Glutamatergic neuron (in vitro differentiated cells): ENCODE data around the gene SAXO1. TPM values are rescaled to one million over a fixed set of nuclear protein-coding genes. Genes with fewer than 3 reads are reported as not detected.

Source experiments
- DNase-seq: peaks from one replicate; pipeline ENCODE4 v3.0.0; 2022
- H3K27ac Mint-ChIP-seq: one replicate; pipeline ENCODE4 v1.8.0; 2020; ENCODE audit warnings: mild to moderate bottlenecking, mixed read lengths, inconsistent platforms; ENCODE audit not compliant: unreplicated experiment
- H3K27me3 Mint-ChIP-seq: one replicate; pipeline ENCODE4 v1.8.0; 2020; ENCODE audit warnings: mild to moderate bottlenecking, moderate library complexity, mixed read lengths, inconsistent platforms; ENCODE audit not compliant: unreplicated experiment
- H3K36me3 Mint-ChIP-seq: one replicate; pipeline ENCODE4 v1.8.0; 2020; ENCODE audit warnings: mild to moderate bottlenecking, mixed read lengths, inconsistent platforms; ENCODE audit not compliant: unreplicated experiment
- H3K4me1 Mint-ChIP-seq: one replicate; pipeline ENCODE4 v1.8.0; 2020; ENCODE audit warnings: mild to moderate bottlenecking, low read depth, mixed read lengths, inconsistent platforms; ENCODE audit not compliant: unreplicated experiment
- H3K4me3 Mint-ChIP-seq: one replicate; pipeline ENCODE4 v1.8.0; 2020; ENCODE audit warnings: mild to moderate bottlenecking, mixed read lengths, inconsistent platforms; ENCODE audit not compliant: unreplicated experiment
- H3K9me3 Mint-ChIP-seq: one replicate; pipeline ENCODE4 v1.8.0; 2020; ENCODE audit warnings: mild to moderate bottlenecking, moderate library complexity, mixed read lengths, inconsistent platforms; ENCODE audit not compliant: unreplicated experiment
- CTCF ChIP-seq: fragments of 200-600 bp; sonication (generic); IDR thresholded peaks from one replicate; pipeline ENCODE4 v1.5.0; 2021; ENCODE audit not compliant: partially characterized antibody, unreplicated experiment
- total RNA-seq: library from RNA; stranded (reverse); fragmentation: NEBNext Ultra II Directional; extraction: Animal tissue kit (Norgen Biotek cat#: 25700); gene quantifications from one replicate; pipeline ENCODE4 v1.2.1, GENCODE V29; 2021; ENCODE audit not compliant: unreplicated experiment

Gene SAXO1
- total RNA-seq, 1 donor from 2014 or later = 0.37 TPM

- no peak for TF ChIP-seq CTCF
- Mint-ChIP-seq H3K4me3 (peak overlapping the region; percentile 97), H3K9me3 (peaks cover 4% of the 10 kb centered on the region), H3K4me1 (peaks cover 8% of the 10 kb centered on the region), H3K27ac (peak overlapping the region; percentile 96), H3K27me3 (peaks cover 2% of the 10 kb centered on the region), H3K36me3 (no peaks in the 10 kb centered on the region)
- DNase-seq = no peak
Measured at GRCh38 chr9:19050637-19051591, 17.9 kb upstream of the SAXO1 start.

- Mint-ChIP-seq H3K4me3 (peak overlapping the region; percentile 97), H3K4me1 (peaks cover 8% of the 10 kb centered on the region), H3K27ac (peak overlapping the region; percentile 96), H3K36me3 (no peaks in the 10 kb centered on the region), H3K9me3 (peaks cover 4% of the 10 kb centered on the region), H3K27me3 (peaks cover 2% of the 10 kb centered on the region)
- no peak for DNase-seq
- TF ChIP-seq CTCF = no peak
Measured at GRCh38 chr9:19049917-19050636, 17.1 kb upstream of the SAXO1 start.

- Mint-ChIP-seq H3K4me1 (peaks cover 8% of the 10 kb centered on the region), H3K36me3 (no peaks in the 10 kb centered on the region), H3K27me3 (peaks cover 2% of the 10 kb centered on the region), H3K4me3 (peak within 1 kb of the TSS; percentile 97), H3K27ac (peak within 1 kb of the TSS; percentile 97), H3K9me3 (peaks cover 4% of the 10 kb centered on the region)
- peak; percentile 87 for TF ChIP-seq CTCF
- DNase-seq = peak; percentile 96
Measured at GRCh38 chr9:19048966-19049916, 16.2 kb upstream of the SAXO1 start, which contains the start of gene RRAGA. TSS of gene RRAGA (plus strand) at chr9:19049427. CDS start at chr9:19049660, 233 bp downstream.

GRCh38 chr9:19036611-19037010 is 3.6 kb upstream of the SAXO1 start:
- Mint-ChIP-seq H3K9me3 (no peaks in the 10 kb centered on the region), H3K27ac (no peak overlapping the region), H3K36me3 (peaks cover 3% of the 10 kb centered on the region), H3K4me3 (no peak overlapping the region), H3K27me3 (no peaks in the 10 kb centered on the region), H3K4me1 (no peaks in the 10 kb centered on the region)
- no peak for TF ChIP-seq CTCF
- DNase-seq = no peak
